Muscle layer of duodenum (tissue), 2 donors: Measurements from ENCODE around the gene ST6GALNAC3.
"Not testable (repeated sequence)": the region's sequence is repeated elsewhere in the genome, so short reads cannot be mapped to it uniquely, and the experiment has no call there.

Experiments used
- H3K27ac ChIP-seq: one replicate; pipeline ENCODE4 v1.7.0; 2013; ENCODE audit warnings: mild to moderate bottlenecking, low read length
- H3K27me3 ChIP-seq: one replicate; pipeline ENCODE4 v1.7.0; 2013; ENCODE audit warnings: low read depth, mild to moderate bottlenecking, control low read depth, low read length
- H3K36me3 ChIP-seq, 2 donors: one replicate each; pipeline ENCODE4 v1.7.0; 2013; ENCODE audit warnings: low read length in 2 of 2, control low read depth in 1 of 2, mild to moderate bottlenecking in 1 of 2; ENCODE audit not compliant: insufficient read depth in 2 of 2, control insufficient read depth in 1 of 2
- H3K4me1 ChIP-seq, 2 donors: one replicate each; pipeline ENCODE4 v1.7.0; 2013; ENCODE audit warnings: low read length in 2 of 2, mild to moderate bottlenecking in 2 of 2, control low read depth in 1 of 2, moderate library complexity in 1 of 2; ENCODE audit not compliant: insufficient read depth in 2 of 2, control insufficient read depth in 1 of 2
- H3K4me3 ChIP-seq, 2 donors: one replicate each; pipeline ENCODE4 v1.7.0; 2013; ENCODE audit warnings: low read length in 2 of 2, low read depth in 1 of 2, mild to moderate bottlenecking in 1 of 2
- H3K9me3 ChIP-seq, 2 donors: one replicate each; pipeline ENCODE4 v1.7.0; 2013; ENCODE audit warnings: low read length in 2 of 2, control low read depth in 1 of 2, mild to moderate bottlenecking in 1 of 2; ENCODE audit not compliant: control insufficient read depth in 1 of 2
- donor health status: healthy.

The ST6GALNAC3 gene

GRCh38 chr1:76627498-76627897 lies 553.0 kb downstream of the ST6GALNAC3 start:
- Histone ChIP-seq H3K9me3 (no peaks in the 10 kb centered on the region), H3K27ac (no peak overlapping the region), H3K4me1 (no peaks in the 10 kb centered on the region), H3K4me3 (no peak overlapping the region), H3K27me3 (no peaks in the 10 kb centered on the region), H3K36me3 (no peaks in the 10 kb centered on the region)

DNA sequence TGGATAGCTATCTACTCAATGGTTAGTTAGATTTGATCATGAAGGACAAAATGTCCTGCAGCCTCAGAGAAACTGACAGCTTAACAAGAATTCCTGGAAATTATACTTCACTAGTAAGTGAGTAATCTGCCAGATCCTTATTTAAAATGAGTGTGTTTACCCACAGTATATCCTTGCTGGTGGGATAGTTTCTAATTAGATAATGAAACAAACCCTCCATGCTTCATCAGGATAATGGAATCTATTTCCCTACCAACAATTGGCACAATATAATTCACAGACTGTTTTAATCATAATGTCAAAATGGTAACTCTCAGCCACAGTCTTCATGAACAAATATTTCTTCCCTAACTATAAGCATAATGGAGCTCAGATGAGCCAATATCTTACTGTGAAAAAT lies 553.4 kb downstream of the ST6GALNAC3 start:
- Histone ChIP-seq H3K27me3 (no peaks in the 10 kb centered on the region), H3K4me1 (no peaks in the 10 kb centered on the region), H3K27ac (no peak overlapping the region), H3K4me3 (no peak overlapping the region), H3K36me3 (no peaks in the 10 kb centered on the region), H3K9me3 (no peaks in the 10 kb centered on the region)

GRCh38 chr1:76632136-76632535 lies 557.6 kb downstream of the ST6GALNAC3 start:
- Histone ChIP-seq H3K9me3 (no peaks in the 10 kb centered on the region), H3K27me3 (no peaks in the 10 kb centered on the region), H3K4me1 (no peaks in the 10 kb centered on the region), H3K36me3 (no peaks in the 10 kb centered on the region), H3K4me3 (no peak overlapping the region), H3K27ac (no peak overlapping the region)

DNA sequence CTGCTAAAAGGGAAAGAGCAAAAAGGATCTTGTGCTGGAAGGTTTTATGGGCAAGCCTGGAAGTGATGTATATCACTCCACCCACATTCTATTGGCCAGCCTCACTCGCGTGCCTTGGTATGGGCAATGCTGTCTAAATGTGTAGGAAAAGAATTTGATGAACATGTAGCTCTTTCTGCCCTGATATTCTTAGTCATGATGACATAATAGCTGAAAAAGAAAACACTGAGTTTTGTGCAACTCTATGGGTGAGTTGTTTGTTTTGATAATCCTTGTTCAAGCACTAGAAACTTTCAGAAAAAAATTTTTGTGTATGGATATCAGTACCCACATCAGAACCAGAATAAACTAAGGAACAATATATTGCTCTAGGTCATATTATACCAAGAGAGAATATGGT lies 561.2 kb downstream of the ST6GALNAC3 start:
- Histone ChIP-seq H3K27me3 (no peaks in the 10 kb centered on the region), H3K27ac (no peak overlapping the region), H3K36me3 (no peaks in the 10 kb centered on the region), H3K9me3 (no peaks in the 10 kb centered on the region), H3K4me3 (no peak overlapping the region), H3K4me1 (no peaks in the 10 kb centered on the region)

DNA sequence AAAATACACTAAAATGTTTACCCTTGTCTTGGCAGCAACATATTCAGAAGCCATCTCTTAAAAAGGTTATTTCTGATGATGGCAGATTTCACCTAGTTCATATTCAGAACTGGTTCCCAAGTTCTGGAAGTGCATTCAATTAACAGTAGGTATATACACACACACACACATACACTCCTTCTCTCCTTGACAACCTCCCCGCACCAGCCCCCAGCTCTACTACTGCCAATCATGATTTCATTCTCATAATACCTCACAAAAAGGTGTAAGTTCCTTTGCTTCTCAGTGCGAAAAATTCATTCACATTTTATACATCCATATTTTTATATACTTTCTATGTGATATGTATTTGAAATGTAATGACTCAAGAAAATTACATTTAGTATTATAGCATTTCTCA lies 564.6 kb downstream of the ST6GALNAC3 start:
- Histone ChIP-seq H3K27me3 (no peaks in the 10 kb centered on the region), H3K4me3 (no peak overlapping the region), H3K4me1 (no peaks in the 10 kb centered on the region), H3K27ac (no peak overlapping the region), H3K36me3 (no peaks in the 10 kb centered on the region), H3K9me3 (no peaks in the 10 kb centered on the region)

GRCh38 chr1:76640092-76640491 lies 565.5 kb downstream of the ST6GALNAC3 start:
- Histone ChIP-seq H3K27me3 (no peaks in the 10 kb centered on the region), H3K27ac (no peak overlapping the region), H3K9me3 (no peaks in the 10 kb centered on the region), H3K4me3 (no peak overlapping the region), H3K4me1 (no peaks in the 10 kb centered on the region), H3K36me3 (no peaks in the 10 kb centered on the region)

GRCh38 chr1:76640723-76641122 lies 566.2 kb downstream of the ST6GALNAC3 start:
- H3K27ac ChIP-seq = no peak overlapping the region

DNA sequence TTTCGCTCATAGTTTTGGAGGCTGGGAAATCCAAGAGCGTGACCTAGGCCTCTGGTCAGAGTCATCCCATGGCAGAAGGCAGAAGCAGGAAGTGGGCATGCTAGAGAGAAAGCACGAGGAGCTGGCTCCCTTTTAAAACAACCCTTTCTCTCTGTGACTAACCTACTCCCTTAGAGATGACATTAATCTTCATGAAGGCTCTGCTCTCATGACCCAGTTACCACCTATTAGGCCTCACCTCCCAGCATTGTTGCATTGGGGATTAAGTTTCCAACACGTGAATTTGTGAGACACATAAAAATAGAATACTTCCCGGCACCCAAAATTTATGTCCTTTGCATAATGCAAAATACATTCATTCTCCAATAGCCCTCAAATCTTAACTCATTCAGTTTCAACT lies 569.6 kb downstream of the ST6GALNAC3 start:
- Histone ChIP-seq H3K4me3 (no peak overlapping the region), H3K36me3 (no peaks in the 10 kb centered on the region), H3K27ac (no peak overlapping the region), H3K9me3 (no peaks in the 10 kb centered on the region), H3K27me3 (no peaks in the 10 kb centered on the region), H3K4me1 (no peaks in the 10 kb centered on the region)

More at GRCh38 chr1:76640723-76641122, 566.2 kb downstream of the ST6GALNAC3 start:
- Histone ChIP-seq H3K4me3 (no peak overlapping the region), H3K9me3 (no peaks in the 10 kb centered on the region), H3K36me3 (no peaks in the 10 kb centered on the region), H3K27me3 (no peaks in the 10 kb centered on the region), H3K4me1 (no peaks in the 10 kb centered on the region)

DNA sequence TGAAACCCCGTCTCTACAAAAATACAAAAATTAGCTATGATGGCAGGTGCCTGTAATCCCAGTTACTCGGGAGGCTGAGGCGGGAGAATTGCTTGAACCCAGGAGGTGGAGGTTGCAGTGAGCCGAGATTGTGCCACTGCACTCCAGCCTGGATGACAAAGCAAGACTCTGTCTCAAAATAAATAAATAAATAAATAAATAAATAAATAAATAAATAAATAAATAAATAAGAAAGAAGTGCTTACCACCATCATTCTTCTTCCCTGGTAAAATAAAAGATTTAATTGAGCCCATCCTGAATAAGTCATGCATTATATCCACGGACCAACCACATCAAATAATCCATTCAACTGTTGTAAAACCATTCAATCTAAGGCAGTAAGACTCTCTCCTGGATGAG lies 578.3 kb downstream of the ST6GALNAC3 start:
- not testable (repeated sequence) for H3K4me3 ChIP-seq, H3K36me3 ChIP-seq, H3K27ac ChIP-seq, H3K4me1 ChIP-seq, H3K27me3 ChIP-seq, H3K9me3 ChIP-seq

- Histone ChIP-seq H3K4me1 (no peaks in the 10 kb centered on the region), H3K36me3 (no peaks in the 10 kb centered on the region), H3K4me3 (no peak overlapping the region), H3K27me3 (no peaks in the 10 kb centered on the region), H3K9me3 (no peaks in the 10 kb centered on the region), H3K27ac (no peak overlapping the region)
Observed at GRCh38 chr1:76657623-76658022, 583.1 kb downstream of the ST6GALNAC3 start.

DNA sequence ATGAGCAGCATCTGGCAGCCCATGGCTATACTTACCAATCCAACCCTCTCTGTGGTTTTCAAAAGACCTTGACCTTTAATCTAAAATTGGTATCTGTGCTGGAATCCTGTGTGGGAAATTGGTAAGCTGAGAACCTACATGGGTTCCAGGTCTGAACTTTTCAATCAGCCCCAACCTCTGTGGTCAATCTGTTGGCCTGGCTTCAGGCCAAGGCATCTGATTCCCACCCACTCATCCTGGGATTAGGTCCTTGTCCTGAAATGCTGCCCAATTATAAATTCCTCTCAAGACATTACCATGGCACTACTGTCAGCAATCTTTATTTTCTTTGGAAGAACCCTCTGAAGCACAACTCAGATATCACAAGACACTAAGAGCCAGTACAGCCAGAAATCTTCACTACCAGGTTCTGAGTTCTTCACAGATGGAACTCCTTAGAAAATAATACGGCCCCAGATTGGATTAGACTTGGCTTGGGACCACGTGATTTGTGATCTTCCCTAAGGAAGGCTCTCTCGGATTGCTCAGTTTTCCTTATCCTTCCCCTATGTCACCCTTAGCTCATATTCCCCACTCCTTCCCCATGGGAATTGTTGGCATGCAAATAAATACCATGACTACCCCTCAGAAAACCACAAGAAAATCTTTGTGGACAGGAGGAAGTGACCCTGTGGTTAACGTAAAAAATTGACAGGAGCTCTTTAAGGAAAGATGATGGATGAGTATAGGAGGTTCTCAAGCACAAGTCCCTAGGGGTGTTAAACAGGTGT lies 584.8 kb downstream of the ST6GALNAC3 start:
- no peak overlapping the region for H3K27ac ChIP-seq
- no peaks in the 10 kb centered on the region for H3K9me3 ChIP-seq
- no peaks in the 10 kb centered on the region for H3K36me3 ChIP-seq
- H3K27me3 ChIP-seq = no peaks in the 10 kb centered on the region
- no peaks in the 10 kb centered on the region for H3K4me1 ChIP-seq
- no peak overlapping the region for H3K4me3 ChIP-seq

- H3K4me3 ChIP-seq = no peak overlapping the region
- no peaks in the 10 kb centered on the region for H3K36me3 ChIP-seq
- no peak overlapping the region for H3K27ac ChIP-seq
- no peaks in the 10 kb centered on the region for H3K27me3 ChIP-seq
- no peaks in the 10 kb centered on the region for H3K4me1 ChIP-seq
- H3K9me3 ChIP-seq = no peaks in the 10 kb centered on the region
Observed at GRCh38 chr1:76661531-76661930, 587.0 kb downstream of the ST6GALNAC3 start.
